NCI-H146 (cell line): ENCODE results near the gene DLG2.

Experiments
- DNase-seq: peaks from one replicate; lab custom pipeline; 2025; lab: John Stamatoyannopoulos, UW

The DLG2 gene

GRCh38 chr11:84465040-84465439 is 1162.1 kb downstream of the DLG2 start:
- DNase-seq: peak; percentile 16

- DNase-seq: no peak
These were observed 1171.5 kb downstream of the DLG2 start for GRCh38 chr11:84455691-84456090.

- no peak for DNase-seq
These were observed 1174.9 kb downstream of the DLG2 start for GRCh38 chr11:84452211-84452610.

GRCh38 chr11:84438565-84438964 is 1188.6 kb downstream of the DLG2 start:
- DNase-seq: no peak

- peak; percentile 84 for DNase-seq
These were observed 1189.8 kb downstream of the DLG2 start for GRCh38 chr11:84437071-84437980.

GRCh38 chr11:84430661-84431060 is 1196.5 kb downstream of the DLG2 start:
- DNase-seq: peak; percentile 38

GRCh38 chr11:84425673-84426072 is 1201.5 kb downstream of the DLG2 start:
- DNase-seq: no peak

GRCh38 chr11:84420271-84420670 is 1206.9 kb downstream of the DLG2 start:
- DNase-seq: peak; percentile 32

- DNase-seq: peak; percentile 48
These were observed 1207.5 kb downstream of the DLG2 start for GRCh38 chr11:84419616-84420015.

- no peak for DNase-seq
These were observed 1212.2 kb downstream of the DLG2 start for GRCh38 chr11:84414920-84415319.

- DNase-seq: no peak
These were observed 1213.6 kb downstream of the DLG2 start for GRCh38 chr11:84413549-84413948.

- no peak for DNase-seq
These were observed 1214.3 kb downstream of the DLG2 start for GRCh38 chr11:84412862-84413261.

GRCh38 chr11:84408946-84409411 is 1218.2 kb downstream of the DLG2 start:
- DNase-seq: no peak

- DNase-seq: no peak
These were observed 1220.1 kb downstream of the DLG2 start for GRCh38 chr11:84407091-84407490.

GRCh38 chr11:84398017-84398626 is 1229.0 kb downstream of the DLG2 start:
- DNase-seq: peak; percentile 30

GRCh38 chr11:84396521-84396920 is 1230.6 kb downstream of the DLG2 start:
- DNase-seq: no peak

GRCh38 chr11:84390441-84391078 is 1236.6 kb downstream of the DLG2 start:
- DNase-seq: peak; percentile 12

- no peak for DNase-seq
These were observed 1237.4 kb downstream of the DLG2 start for GRCh38 chr11:84389696-84390095.

GRCh38 chr11:84384731-84385130 is 1242.4 kb downstream of the DLG2 start:
- DNase-seq: peak; percentile 16

- no peak for DNase-seq
These were observed 1243.6 kb downstream of the DLG2 start for GRCh38 chr11:84383576-84383975.

GRCh38 chr11:84381666-84382065 is 1245.5 kb downstream of the DLG2 start:
- DNase-seq: no peak

- DNase-seq: no peak
These were observed 1254.7 kb downstream of the DLG2 start for GRCh38 chr11:84372381-84372950.
